BJ (cell line): ENCODE measurements around the gene PRDM16. TPM values are rescaled to one million over a fixed set of nuclear protein-coding genes. Genes with fewer than 3 reads are reported as not detected.

Experiments used
- CTCF ChIA-PET: fragments of 350-600 bp; formaldehyde crosslinking; extraction: SDS; loops from one replicate; lab custom pipeline; 2021; ENCODE audit warnings: antibody characterized with exemption, inconsistent platforms; lab: Yijun Ruan, JAX
- POLR2A ChIA-PET: fragments of 300-600 bp; sonication (Branson Sonifier 250); formaldehyde crosslinking; extraction: SDS; loops from one replicate; lab custom pipeline; 2021; ENCODE audit warnings: antibody characterized with exemption; lab: Charles Lee
- DNase-seq: peaks from one replicate; pipeline ENCODE4 v3.0.0-alpha.2; 2011; ENCODE audit warnings: low read depth
- H3K27me3 ChIP-seq: 2 replicates; pipeline ENCODE4 v1.6.0; 2011; ENCODE audit warnings: low read length; ENCODE audit not compliant: control insufficient read depth, insufficient read depth
- H3K36me3 ChIP-seq: 2 replicates; pipeline ENCODE4 v1.5.1; 2011; ENCODE audit warnings: low read length; ENCODE audit not compliant: control insufficient read depth, insufficient read depth
- H3K4me3 ChIP-seq: 2 replicates; pipeline ENCODE4 v1.5.1; 2011; ENCODE audit warnings: low read depth, mild to moderate bottlenecking, control low read depth, low read length
- CTCF ChIP-seq: IDR thresholded peaks from 2 replicates; pipeline ENCODE4 v1.5.1; 2011; ENCODE audit warnings: low read depth, mild to moderate bottlenecking, control low read depth, inconsistent platforms, low read length, moderate library complexity; ENCODE audit not compliant: insufficient read depth
- polyA plus RNA-seq: library from polyadenylated mRNA; depleted of rRNA; stranded (reverse); fragments of >200 nt; gene quantifications from 2 replicates; pipeline ENCODE4 v1.2.3, GENCODE V29; 2011

The PRDM16 gene
- polyA plus RNA-seq, 1 experiment: 0.02 TPM

GRCh38 chr1:3137111-3138100 is 68.4 kb downstream of the PRDM16 start:
- POLR2A ChIA-PET: no interaction called here
- no peak for DNase-seq
- CTCF ChIA-PET: no interaction called here
- peaks cover 9% of the 10 kb centered on the region for H3K27me3 ChIP-seq
- TF ChIP-seq CTCF: no peak
- H3K36me3 ChIP-seq: no peaks in the 10 kb centered on the region
- no peak overlapping the region for H3K4me3 ChIP-seq

GRCh38 chr1:3138623-3139151 is 69.7 kb downstream of the PRDM16 start:
- no peaks in the 10 kb centered on the region for H3K36me3 ChIP-seq
- H3K4me3 ChIP-seq: no peak overlapping the region
- TF ChIP-seq CTCF: no peak
- no peak for DNase-seq
- H3K27me3 ChIP-seq: peaks cover 9% of the 10 kb centered on the region
- POLR2A ChIA-PET: no interaction called here
- CTCF ChIA-PET: no interaction called here

- TF ChIP-seq CTCF: no peak
- ChIA-PET POLR2A (no interaction called here), CTCF (no interaction called here)
- Histone ChIP-seq H3K27me3 (peaks cover 9% of the 10 kb centered on the region), H3K36me3 (no peaks in the 10 kb centered on the region), H3K4me3 (no peak overlapping the region)
- no peak for DNase-seq
Observed at GRCh38 chr1:3139451-3139852, 70.4 kb downstream of the PRDM16 start.

GRCh38 chr1:3139871-3140361 is 70.9 kb downstream of the PRDM16 start:
- no peak overlapping the region for H3K4me3 ChIP-seq
- no peak for DNase-seq
- H3K27me3 ChIP-seq: peaks cover 9% of the 10 kb centered on the region
- TF ChIP-seq CTCF: no peak
- H3K36me3 ChIP-seq: no peaks in the 10 kb centered on the region
- CTCF ChIA-PET: no interaction called here
- POLR2A ChIA-PET: no interaction called here

GRCh38 chr1:3140437-3140836 is 71.4 kb downstream of the PRDM16 start:
- DNase-seq: no peak
- ChIA-PET CTCF (no interaction called here), POLR2A (no interaction called here)
- Histone ChIP-seq H3K27me3 (peaks cover 9% of the 10 kb centered on the region), H3K36me3 (no peaks in the 10 kb centered on the region), H3K4me3 (no peak overlapping the region)
- TF ChIP-seq CTCF: no peak
